DND-41 (cell line): ENCODE results near the gene FBXO11.

Experiments
- ATAC-seq: fragments of 200-7000 bp; cut with Tn5 transposase; 3 replicates; pipeline ENCODE4 v1.9.1; 2021; ENCODE audit warnings: low read depth; ENCODE audit not compliant: insufficient read depth
- DNase-seq: peaks from one replicate; pipeline ENCODE4 v3.0.0-alpha.2; 2020
- H2AFZ ChIP-seq: 2 replicates; pipeline ENCODE4 v1.6.0; 2012; ENCODE audit warnings: low read depth, low read length
- H3K27ac ChIP-seq: 2 replicates; pipeline ENCODE4 v1.5.1; 2012; ENCODE audit warnings: low read length, inconsistent platforms
- H3K27me3 ChIP-seq: fragments of 200-600 bp; sonication (generic); 2 replicates; pipeline ENCODE4 v1.6.0; 2012; ENCODE audit warnings: low read length, mild to moderate bottlenecking, inconsistent platforms; ENCODE audit not compliant: insufficient read depth, poor library complexity
- H3K36me3 ChIP-seq: 2 replicates; pipeline ENCODE4 v1.5.1; 2012; ENCODE audit warnings: low read length, inconsistent platforms; ENCODE audit not compliant: insufficient read depth
- H3K4me1 ChIP-seq: 2 replicates; pipeline ENCODE4 v1.5.1; 2012; ENCODE audit warnings: mild to moderate bottlenecking, low read length; ENCODE audit not compliant: insufficient read depth
- H3K4me2 ChIP-seq: 2 replicates; pipeline ENCODE4 v1.6.0; 2012; ENCODE audit warnings: mild to moderate bottlenecking, moderate library complexity, low read length, inconsistent platforms; ENCODE audit not compliant: insufficient read depth
- H3K4me3 ChIP-seq, 2 experiments: fragments of 200-600 bp in 1 of 2; shearing (Covaris generic) in 1 of 2; 2 replicates each; pipeline ENCODE4 v1.5.1; 2012 to 2016; ENCODE audit warnings: inconsistent platforms in 2 of 2, low read length in 2 of 2, mild to moderate bottlenecking in 2 of 2, low read depth in 1 of 2, moderate library complexity in 1 of 2
- H3K79me2 ChIP-seq: 2 replicates; pipeline ENCODE4 v1.6.0; 2012; ENCODE audit warnings: low read length, inconsistent platforms; ENCODE audit not compliant: insufficient read depth
- H3K9ac ChIP-seq: 2 replicates; pipeline ENCODE4 v1.6.0; 2012; ENCODE audit warnings: low read depth, mild to moderate bottlenecking, inconsistent platforms, low read length, moderate library complexity
- H3K9me3 ChIP-seq: 2 replicates; pipeline ENCODE4 v1.5.1; 2012; ENCODE audit warnings: low read length, moderate library complexity, mild to moderate bottlenecking, inconsistent platforms; ENCODE audit not compliant: insufficient read depth, severe bottlenecking
- H4K20me1 ChIP-seq: 2 replicates; pipeline ENCODE4 v1.6.0; 2012; ENCODE audit warnings: low read length; ENCODE audit not compliant: insufficient read depth
- EZH2 ChIP-seq: IDR thresholded peaks from 3 replicates; pipeline ENCODE4 v1.6.1; 2012; ENCODE audit warnings: borderline replicate concordance, low read depth, mild to moderate bottlenecking, moderate library complexity, low read length, inconsistent platforms; ENCODE audit not compliant: severe bottlenecking
- TF ChIP-seq, protein P1 (sequence below): IDR thresholded peaks from 2 replicates; pipeline ENCODE4 v1.5.1; 2012; ENCODE audit warnings: borderline replicate concordance, low read length, moderate library complexity, mild to moderate bottlenecking; ENCODE audit not compliant: poor library complexity, severe bottlenecking; ENCODE audit errors: extremely low read depth

The FBXO11 gene

DNA sequence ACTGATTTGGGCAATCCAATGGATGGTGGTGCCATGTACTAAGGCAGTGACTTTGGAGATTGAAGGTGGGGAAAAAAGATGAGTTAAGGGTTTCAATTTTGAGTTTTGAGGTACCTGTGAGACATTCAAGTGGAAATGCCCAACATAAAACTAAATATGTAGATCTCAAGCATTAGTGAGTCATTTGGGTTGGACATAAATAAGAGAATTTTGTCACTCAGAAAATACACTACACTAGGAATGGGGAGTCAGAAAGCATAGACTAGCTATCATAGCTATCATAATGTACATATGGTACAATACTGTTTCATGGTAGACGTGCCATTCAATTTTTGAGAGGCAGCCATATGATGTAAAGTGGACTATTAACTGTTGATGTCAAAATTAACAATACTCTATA, 56.1 kb downstream of the FBXO11 start:
- Histone ChIP-seq H3K4me2 (no peak overlapping the region), H3K4me3 (no peak overlapping the region), H3K4me1 (no peaks in the 10 kb centered on the region), H3K9ac (no peak overlapping the region), H2AFZ (no peak overlapping the region), H3K27me3 (no peaks in the 10 kb centered on the region), H3K36me3 (peaks cover 12% of the 10 kb centered on the region), H3K79me2 (peaks cover 99% of the 10 kb centered on the region), H3K27ac (no peak overlapping the region), H4K20me1 (peaks cover 47% of the 10 kb centered on the region), H3K9me3 (no peaks in the 10 kb centered on the region)
- ATAC-seq (no peak), DNase-seq (no peak)
- TF ChIP-seq EZH2: no peak
- TF ChIP-seq, protein P1, sequence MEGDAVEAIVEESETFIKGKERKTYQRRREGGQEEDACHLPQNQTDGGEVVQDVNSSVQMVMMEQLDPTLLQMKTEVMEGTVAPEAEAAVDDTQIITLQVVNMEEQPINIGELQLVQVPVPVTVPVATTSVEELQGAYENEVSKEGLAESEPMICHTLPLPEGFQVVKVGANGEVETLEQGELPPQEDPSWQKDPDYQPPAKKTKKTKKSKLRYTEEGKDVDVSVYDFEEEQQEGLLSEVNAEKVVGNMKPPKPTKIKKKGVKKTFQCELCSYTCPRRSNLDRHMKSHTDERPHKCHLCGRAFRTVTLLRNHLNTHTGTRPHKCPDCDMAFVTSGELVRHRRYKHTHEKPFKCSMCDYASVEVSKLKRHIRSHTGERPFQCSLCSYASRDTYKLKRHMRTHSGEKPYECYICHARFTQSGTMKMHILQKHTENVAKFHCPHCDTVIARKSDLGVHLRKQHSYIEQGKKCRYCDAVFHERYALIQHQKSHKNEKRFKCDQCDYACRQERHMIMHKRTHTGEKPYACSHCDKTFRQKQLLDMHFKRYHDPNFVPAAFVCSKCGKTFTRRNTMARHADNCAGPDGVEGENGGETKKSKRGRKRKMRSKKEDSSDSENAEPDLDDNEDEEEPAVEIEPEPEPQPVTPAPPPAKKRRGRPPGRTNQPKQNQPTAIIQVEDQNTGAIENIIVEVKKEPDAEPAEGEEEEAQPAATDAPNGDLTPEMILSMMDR: no peak

DNA sequence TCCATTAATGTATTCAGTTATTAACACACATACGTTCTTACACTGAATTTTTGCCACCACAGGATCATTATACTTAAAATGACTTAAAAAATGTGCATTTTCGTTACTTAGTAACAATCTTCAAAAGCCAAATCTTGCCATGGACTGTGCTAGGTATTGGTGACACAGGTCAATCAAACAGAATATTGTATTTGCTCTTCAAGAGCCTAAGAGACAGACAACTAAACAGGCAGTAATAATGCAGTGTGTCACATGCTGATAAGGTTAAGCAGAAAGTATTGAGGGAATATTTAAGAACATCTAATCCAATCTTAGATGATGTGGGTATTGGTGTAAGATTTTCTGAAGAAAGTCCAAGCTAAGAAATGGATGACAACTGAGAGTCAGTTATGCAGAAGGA, 56.9 kb downstream of the FBXO11 start:
- TF ChIP-seq, protein P1: no peak
- no peak for TF ChIP-seq EZH2
- Histone ChIP-seq H4K20me1 (peaks cover 46% of the 10 kb centered on the region), H3K27ac (no peak overlapping the region)

DNA sequence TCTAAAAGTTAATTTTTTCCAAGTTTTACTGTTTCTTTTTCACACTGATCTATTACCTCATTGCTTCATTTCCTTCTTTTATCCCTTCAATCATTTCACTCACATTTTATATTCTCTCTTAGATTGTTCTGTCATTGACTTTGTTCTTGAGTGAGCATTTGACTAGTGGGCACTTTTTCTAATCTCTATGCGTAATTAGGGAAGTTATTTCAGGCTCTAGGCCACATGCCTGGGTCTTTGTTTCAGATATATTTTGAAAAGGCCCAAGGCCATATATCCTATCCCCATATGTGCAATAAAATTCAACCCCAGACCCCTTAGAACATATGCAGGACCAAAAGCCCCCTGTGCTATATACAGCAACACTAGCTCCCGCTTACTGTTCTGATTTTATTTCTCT, 62.1 kb downstream of the FBXO11 start:
- H2AFZ ChIP-seq: no peak overlapping the region
- ATAC-seq: no peak
- peaks cover 94% of the 10 kb centered on the region for H3K79me2 ChIP-seq
- no peaks in the 10 kb centered on the region for H3K4me1 ChIP-seq
- H4K20me1 ChIP-seq: peaks cover 46% of the 10 kb centered on the region
- DNase-seq: no peak
- no peak overlapping the region for H3K4me3 ChIP-seq
- no peak overlapping the region for H3K9ac ChIP-seq
- no peaks in the 10 kb centered on the region for H3K27me3 ChIP-seq
- H3K36me3 ChIP-seq: peaks cover 16% of the 10 kb centered on the region
- TF ChIP-seq, protein P1: no peak
- TF ChIP-seq EZH2: no peak
- H3K4me2 ChIP-seq: no peak overlapping the region
- no peak overlapping the region for H3K27ac ChIP-seq
- no peaks in the 10 kb centered on the region for H3K9me3 ChIP-seq

More for the DNA sequence above, 56.9 kb downstream of the FBXO11 start:
- peaks cover 12% of the 10 kb centered on the region for H3K36me3 ChIP-seq
- H3K9me3 ChIP-seq: no peaks in the 10 kb centered on the region
- no peak overlapping the region for H3K4me3 ChIP-seq
- no peaks in the 10 kb centered on the region for H3K27me3 ChIP-seq
- no peak overlapping the region for H2AFZ ChIP-seq
- ATAC-seq: no peak
- H3K9ac ChIP-seq: no peak overlapping the region
- H3K4me2 ChIP-seq: no peak overlapping the region
- no peak for DNase-seq
- H3K4me1 ChIP-seq: no peaks in the 10 kb centered on the region
- H3K79me2 ChIP-seq: peaks cover 99% of the 10 kb centered on the region

DNA sequence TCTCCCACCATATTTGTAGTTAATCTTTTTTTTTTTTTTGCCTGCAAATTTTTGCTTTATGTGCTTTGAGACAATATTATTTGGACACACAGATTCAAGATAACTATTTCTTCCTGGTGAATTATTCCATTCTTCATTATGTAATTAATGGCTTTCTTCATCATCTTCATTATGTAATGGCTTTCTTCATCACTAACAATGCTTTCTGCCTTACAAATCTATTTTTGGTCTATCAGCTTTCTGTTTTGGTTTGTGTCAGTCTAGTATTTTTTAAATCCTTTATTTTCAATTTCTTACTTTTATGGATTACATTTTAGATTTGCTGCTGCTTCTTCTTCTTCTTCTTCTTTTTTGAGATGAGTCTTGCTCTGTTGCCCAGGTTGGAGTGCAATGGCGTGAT, 62.9 kb downstream of the FBXO11 start:
- H3K27me3 ChIP-seq: no peaks in the 10 kb centered on the region
- H3K9ac ChIP-seq: no peak overlapping the region
- peaks cover 89% of the 10 kb centered on the region for H3K79me2 ChIP-seq

More for the DNA sequence above, 62.9 kb downstream of the FBXO11 start:
- Histone ChIP-seq H4K20me1 (peaks cover 46% of the 10 kb centered on the region), H3K4me3 (no peak overlapping the region), H2AFZ (no peak overlapping the region), H3K4me1 (no peaks in the 10 kb centered on the region), H3K4me2 (no peak overlapping the region), H3K36me3 (peaks cover 24% of the 10 kb centered on the region), H3K9me3 (no peaks in the 10 kb centered on the region), H3K27ac (no peak overlapping the region)
- ATAC-seq (no peak), DNase-seq (no peak)
- no peak for TF ChIP-seq EZH2
- TF ChIP-seq, protein P1: no peak
